Measurements from ENCODE around the gene LIN54.
A peak's percentile ranks its signal among the peaks of the same experiment; 100 is the strongest.
"Not testable (repeated sequence)": the region's sequence is repeated elsewhere in the genome, so short reads cannot be mapped to it uniquely, and the experiment has no call there.

Gene LIN54

DNA sequence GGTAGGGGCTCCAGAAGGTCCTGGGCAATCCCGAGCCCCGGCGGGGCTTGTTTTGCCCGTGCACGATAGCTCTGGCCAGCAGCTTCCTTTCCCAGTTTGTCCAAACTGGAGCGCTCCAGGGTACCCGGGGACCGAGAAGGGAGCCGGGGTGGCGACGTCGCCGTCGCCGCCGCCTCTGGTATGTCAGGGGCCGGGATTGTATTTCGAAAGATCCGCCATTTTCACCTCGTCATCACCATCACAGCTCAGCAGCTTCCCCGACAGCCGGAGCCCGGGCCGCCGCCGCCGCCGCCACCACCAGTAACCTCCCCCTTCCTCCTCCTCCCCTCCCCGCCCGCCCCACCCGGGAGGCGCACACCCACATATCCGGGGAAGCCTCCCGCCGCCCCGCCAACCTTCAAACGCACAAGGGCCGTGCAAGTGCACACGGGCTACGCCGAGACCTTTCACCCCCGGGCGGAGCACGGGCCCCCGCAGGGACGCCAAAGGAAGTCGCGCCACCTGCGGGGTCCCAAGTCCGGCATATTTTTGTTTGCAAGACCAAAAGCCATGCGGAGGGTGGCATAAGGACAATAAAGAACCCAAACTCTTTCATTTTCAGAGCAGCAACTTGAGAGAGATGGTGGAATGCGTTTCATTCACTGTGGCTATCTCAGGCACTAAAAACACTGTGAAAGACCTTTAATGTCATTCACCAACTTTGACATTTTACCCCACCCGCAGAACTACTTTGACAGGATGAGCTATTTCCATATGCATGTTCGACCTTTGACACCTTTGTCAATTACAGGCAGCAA is at the start of gene LIN54:
LIN54 (minus strand) TSS at position 302 of the 797 bp plus-strand sequence. CDS start 25,979 bp downstream, outside the sequence.
- DNase-seq (ENCODE audit: low read depth in 3 of 3) = peak; percentile 69 to 73 (median 72)

DNA sequence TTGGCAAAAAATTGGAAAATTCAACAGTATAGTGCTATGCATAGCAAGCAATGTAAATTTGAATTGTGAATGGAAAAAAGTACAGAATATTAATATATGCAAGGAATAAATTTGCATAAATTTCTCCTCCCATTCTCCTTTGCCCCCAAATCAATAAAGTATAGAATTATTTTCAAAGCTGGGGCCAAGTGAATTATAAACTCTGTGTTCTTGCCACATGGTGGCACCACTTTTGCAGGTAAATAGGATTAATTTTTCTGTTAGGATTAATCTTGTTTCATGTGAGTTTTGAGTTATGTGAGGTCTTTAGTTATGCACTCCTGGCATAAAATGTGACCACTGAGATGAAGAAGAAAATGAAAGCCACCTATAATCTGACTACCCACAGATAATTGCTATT is 44.3 kb upstream of the LIN54 start:
- DNase-seq (ENCODE audit: low read depth in 3 of 3) = no peak

DNA sequence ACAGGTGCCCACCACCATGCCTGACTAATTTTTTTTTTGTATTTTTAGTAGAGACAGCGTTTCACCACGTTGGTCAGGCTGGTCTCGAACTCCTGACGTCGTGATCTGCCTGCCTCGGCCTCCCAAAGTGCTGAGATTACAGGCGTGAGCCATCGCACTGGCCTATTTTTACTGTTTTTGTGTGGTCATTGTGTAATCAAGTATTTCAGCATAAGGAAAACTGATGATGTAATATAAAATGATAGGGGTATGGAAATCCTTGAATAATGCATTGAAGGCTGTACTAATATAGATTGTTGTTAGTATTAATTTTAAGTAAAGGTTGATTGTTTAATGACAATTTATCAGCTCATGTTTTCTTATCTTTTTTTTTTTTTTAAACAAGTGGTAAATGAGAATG is 38.2 kb upstream of the LIN54 start:
- DNase-seq (ENCODE audit: low read depth in 3 of 3) = not testable (repeated sequence)

DNA sequence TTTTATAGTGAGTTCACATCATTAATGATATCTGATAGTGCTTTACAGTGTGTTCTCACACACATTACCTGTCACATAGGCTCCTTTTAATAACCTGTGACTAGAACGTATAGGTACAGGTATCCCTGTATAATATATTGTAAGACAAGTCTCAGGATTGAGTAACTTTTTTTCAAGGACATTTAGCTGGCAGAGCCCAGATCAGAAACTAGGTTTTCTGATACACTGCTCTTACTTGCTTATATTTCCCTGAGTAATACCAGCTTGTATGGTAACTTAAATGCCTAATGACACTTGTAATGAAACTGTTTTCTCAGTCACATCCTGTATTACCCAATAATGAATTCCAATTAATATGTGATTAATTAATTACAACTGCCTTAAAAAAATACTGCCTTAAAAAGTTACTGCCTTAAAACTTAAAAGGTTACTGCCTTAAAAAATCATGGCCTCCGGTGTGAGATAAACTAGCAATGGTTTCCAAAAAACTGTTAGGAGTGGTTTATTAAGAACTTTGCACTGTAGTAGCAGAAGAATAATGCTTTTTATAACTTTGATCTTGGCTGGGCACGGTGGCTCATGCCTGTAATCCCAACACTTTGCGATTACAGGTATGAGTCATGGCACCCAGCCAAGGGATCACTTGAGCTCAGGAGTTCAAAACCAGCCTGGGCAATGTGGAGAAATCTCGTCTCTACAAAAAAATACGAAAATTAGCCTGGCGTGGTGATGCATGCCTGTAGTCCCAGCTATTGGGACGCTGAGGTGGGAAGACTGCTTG is 36.3 kb upstream of the LIN54 start:
- no peak for DNase-seq (ENCODE audit: low read depth in 3 of 3)

DNA sequence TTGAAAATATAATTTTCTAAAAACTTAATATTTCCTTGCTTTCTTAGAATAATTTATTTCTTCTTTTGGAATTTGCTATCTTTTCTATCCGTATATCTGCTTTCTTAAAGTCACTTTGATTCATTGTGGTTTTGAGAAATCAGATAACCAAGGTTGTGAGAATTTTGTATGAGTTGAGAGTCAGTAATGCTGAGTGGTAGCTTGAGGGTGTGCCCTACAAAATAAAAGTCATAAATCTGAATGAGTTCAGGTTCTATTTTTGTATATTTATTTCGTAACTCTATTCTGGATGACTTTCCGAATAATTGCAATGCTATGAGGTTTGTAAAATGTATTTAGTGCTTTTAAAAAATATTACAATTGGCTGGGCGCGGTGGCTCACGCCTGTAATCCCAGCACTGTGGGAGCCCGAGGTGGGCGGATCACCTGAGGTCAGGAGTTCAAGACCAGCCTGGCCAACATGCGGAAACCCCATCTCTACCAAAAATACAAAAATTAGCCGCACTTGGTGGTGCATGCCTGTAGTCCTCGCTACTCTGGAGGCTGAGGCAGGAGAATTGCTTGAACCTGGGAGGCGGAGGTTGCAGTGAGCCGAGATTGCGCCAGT is 33.3 kb upstream of the LIN54 start:
- no peak for DNase-seq (ENCODE audit: low read depth in 3 of 3)

DNA sequence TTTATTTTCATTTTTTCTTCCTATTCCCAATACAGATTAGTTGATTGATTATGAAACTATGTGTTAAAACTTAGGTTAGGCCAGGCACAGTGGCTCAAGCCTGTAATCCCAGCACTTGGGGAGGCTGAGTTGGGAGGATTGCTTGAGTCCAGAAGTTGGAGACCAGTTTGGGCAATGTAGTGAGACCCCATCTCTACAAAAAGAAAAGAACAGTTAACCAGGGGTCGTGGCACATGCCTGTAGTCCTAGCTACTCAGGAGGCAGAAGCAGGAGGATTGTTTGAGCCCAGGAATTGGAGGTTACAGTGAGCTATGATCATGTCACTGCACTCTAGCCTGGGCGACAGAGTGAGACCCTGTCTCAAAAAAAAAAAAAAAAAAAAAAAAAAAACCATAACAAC is 32.5 kb upstream of the LIN54 start:
- DNase-seq (ENCODE audit: low read depth in 3 of 3) = not testable (repeated sequence)

DNA sequence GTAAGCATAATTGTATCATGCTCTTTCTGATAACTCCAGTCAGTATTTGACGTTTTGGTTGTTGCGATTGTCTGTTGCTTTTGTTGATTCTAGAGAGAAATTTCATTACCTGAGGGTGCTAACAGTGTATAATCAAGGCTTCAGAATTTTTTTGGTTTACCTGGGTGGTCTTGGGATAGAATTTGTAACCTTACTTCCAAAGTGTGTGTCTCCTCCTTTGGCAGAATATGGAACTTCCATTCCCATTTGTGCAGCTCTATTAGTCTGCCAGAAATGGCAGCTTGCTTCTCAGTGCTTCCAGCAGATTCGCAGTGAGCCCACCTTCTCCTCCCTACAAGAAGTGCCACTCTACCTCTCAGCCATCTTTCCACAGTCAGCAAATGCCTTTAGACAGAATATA is 29.6 kb upstream of the LIN54 start:
- no peak for DNase-seq (ENCODE audit: low read depth in 3 of 3)

DNA sequence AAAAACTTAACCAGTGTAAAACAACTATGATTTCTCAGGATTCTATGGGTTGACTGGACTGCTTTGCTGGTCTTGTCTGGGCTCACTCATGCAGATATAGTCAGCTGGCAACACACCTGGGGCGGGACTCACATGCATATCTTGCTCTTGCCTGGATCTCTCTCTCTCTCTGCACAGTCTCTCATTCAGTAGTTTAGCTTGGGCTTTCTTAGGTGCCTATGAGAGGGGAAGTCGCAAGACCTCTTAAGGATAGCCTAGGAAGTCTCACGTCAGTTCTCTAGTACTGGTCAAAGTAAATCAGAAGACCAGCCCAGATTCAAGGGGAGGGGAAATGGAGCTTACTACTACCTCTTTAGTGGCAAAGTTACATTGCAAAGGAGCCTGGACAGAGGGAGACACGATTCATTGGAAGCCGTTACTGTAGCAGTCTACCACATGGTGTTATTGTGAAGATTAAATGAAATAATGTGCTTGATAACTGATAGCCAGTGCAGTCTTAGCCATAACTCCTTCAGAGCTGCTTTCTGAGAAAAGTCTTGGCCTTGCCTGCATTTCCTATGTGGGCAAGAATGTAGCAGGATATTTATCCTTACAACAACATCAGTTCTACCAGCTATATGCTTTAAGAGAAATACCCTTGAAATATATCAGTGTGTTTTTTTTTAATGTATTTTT is 26.5 kb upstream of the LIN54 start:
- DNase-seq (ENCODE audit: low read depth in 3 of 3) = no peak

DNA sequence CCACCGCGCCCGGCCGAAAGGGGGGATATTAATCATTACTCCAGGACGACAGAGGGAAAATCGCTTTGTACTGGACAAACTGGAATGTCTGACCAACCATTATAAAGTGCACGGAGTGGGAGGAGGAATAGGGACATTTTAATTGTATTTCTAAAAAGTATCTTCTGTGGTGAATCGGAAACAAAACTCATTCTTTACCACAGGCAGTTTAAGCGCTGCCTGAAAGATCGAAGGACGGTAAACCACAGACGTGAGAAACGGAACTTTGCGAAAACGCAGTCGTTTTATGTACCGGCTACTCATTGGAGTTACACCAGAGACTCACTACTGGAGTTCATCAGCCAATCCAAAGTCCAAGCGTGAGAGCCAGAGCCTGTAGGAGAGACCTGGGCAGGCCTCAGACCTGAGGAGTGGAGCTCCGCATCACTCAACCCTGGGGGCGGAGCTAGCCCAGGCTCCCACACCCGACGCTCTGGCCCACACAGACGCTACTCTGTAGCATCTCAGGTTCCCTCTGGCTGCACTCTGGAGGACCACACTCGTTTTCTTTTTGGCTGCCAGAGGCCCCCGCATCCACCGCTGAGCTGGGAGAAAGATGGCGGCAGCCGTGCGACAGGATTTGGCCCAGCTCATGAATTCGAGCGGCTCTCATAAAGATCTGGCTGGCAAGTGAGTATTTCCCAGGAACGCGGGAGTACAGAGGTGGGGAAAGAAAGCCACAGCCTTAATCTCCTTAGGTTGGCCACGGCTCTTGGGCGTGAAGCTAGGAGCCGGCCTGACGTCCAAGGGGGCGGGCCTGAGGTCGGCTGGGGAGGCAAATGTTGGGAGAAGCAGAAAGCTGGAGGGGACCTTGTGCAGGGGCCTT is 24.2 kb upstream of the LIN54 start, which contains the start of gene COPS4:
COPS4 (plus strand) TSS at position 554 of the 865 bp plus-strand sequence; CDS start at position 596, 42 bp downstream.
- DNase-seq (ENCODE audit: low read depth in 3 of 3) = peak; percentile 91 to 96 (median 93)

DNA sequence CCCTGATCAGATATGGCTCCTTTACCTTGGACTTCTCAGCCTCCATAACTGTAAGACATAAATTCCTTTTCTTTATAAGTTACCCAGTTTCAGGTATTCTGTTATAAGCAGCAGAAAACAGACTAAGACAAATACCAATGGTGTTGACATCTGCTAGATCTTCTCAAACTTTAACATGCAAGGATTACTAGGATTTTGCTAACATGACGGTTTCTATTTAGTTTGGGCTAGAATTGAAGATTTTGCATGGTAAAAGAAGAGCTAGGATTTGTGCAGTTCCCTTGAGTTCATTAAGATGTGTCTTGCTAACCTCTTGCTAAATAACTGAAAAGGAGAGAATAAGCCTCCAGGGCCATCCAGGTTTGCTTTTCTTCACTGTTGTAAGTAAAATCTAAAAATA is 19.1 kb upstream of the LIN54 start:
- DNase-seq (ENCODE audit: low read depth in 3 of 3) = no peak

DNA sequence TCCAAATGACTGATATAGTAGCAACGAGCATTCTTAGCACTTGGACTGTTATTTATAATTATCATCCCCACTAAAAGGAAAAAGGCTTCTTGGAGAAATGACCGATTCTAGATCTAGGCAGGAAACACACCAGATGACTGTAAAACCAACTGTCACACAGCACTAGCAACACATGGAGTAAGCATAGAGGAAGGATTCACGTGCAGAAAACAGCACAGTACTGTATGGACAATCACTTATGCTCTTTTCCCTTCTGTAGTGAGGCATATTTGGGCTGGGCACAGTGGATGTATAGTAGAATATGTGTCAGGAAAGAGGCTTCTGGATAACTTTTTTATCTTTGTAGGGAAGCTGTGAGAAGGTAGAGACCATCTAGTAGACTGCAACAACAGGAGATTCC is 18.4 kb upstream of the LIN54 start:
- no peak for DNase-seq (ENCODE audit: low read depth in 3 of 3)

DNA sequence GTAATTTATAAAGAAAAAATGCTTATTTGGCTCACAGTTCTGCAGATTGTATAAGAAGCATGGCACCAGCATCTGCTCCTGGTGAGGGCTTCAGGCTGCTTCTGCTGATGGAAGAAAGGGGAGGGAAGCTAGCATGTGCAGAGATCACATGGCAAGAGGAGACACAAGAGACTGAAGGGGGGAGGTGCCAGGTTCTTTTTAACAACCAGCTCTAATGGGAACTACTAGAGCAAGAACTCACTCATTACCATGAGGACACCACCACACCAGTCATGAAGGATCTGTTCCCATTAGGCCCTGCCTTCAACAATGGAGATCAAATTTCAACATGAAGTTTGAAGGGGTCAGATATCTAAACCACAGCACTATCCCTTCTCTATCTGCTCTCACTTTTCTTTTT is 14.9 kb upstream of the LIN54 start:
- DNase-seq (ENCODE audit: low read depth in 3 of 3) = no peak

DNA sequence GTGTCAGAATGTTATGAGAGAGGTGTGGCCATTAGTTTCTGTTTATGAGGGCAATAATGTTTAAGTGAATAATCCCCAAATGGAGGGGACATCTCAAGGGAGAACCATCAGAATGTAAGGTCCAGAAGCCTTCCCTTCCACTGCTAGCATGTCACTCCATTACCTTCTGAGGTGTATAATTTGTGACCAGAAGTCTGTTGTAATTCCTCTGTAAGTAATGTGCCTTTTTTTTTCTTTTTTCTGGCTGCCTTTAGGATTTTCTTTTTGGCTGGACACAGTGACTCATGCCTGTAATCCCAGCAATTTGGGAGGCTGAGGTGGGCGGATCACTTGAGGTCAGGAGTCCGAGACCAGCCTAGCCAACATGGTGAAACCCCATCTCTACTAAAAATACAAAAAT is 13.6 kb upstream of the LIN54 start:
- DNase-seq (ENCODE audit: low read depth in 3 of 3) = no peak

DNA sequence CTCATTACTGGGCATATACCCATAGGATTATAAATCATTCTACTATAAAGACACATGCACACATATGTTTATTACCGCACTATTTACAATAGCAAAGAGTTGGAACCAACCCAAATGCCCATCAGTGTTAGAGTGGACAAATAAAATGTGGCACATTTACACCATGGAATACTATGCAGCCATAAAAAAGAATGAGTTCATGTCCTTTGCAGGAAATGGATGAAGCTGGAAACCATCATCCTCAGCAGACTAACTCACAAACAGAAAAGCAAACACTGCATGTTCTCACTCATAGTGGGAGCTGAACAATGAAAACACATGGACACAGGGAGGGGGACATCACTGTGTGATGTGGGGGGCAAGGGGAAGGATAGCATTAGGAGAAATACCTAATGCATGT is 13.0 kb upstream of the LIN54 start:
- not testable (repeated sequence) for DNase-seq (ENCODE audit: low read depth in 3 of 3)

DNA sequence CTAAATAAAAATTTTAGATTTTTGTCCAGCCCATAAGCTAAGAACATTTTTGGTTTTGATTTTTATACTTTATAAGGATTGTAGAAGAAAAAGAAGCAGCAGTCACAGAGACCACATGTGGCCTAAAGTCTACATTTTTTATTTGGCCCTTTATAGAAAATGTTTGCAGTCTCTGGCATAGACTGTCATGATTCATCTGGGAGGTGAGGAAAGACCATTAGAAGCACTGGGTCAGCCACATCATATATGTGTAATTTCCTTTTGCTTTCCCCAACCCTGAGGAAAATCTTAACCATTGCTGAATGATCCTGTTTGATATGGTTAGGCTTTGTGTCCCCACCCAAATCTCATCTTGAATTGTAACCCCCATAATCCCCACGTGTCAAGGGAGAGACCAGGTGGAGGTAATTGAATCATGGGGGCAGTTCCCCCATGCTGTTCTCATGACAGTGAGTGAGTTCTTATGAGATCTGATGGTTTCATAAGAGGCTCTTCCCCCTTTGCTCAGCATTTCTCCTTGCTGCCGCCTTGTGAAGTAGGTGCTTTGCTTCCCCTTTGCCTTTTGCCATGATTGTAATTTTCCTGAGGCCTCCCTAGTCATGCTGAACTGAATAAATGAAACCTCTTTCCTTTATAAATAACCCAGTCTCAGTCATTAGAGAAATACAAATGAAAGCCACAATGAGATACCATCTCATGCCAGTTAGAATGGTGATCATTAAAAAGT is 12.3 kb upstream of the LIN54 start:
- DNase-seq (ENCODE audit: low read depth in 3 of 3) = no peak

DNA sequence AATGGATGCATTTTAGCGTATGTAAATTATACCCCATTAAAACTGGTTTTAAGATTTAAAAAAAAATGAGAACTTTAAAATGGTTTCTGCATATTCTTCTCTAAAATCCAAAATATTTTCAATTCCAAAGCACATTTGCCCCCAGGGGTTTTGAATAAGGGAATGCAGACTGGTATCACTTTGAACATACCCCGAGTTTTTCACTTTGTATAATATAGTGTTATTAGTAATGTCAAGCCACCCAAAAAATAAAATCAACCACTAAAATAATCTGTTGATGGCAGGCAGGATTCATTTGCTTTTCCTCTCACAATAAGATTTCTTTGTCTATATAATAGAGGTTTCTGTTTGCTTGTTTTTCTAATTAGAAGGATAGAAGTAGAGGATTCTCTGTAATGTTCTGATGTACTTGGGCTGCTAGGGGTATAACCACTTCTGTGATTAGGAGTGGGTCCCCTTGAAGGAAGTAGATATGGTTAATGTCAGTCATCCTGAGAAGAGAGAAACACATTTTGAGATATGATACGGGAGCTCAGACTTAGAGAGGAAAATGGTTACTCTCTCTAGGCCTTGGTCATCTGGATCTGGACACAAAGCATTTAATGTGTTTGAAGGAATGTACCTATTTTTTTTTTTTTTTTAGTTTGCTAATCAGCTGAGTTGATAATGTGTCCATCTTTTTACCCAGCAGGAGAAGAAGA is 9.3 kb upstream of the LIN54 start:
- DNase-seq (ENCODE audit: low read depth in 3 of 3) = no peak

DNA sequence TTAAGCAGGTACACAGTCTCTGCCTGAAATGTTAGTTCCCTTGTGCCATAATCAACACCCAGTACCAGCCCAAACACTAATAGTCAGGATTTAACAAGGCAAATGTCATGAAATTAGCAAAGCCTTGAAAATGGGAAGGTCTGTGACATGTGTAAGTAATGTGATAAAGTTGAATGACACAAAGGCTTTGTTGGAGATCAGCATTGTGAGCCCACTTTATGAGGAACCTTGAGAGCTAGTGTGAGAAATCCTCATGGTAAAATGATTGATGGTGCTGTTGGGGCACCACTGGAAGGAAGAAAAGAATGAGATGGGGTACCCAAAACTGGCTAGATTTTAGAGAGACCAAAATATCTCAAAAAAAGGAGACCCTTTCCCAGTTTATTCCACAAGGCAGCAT is 3.3 kb upstream of the LIN54 start:
- DNase-seq (ENCODE audit: low read depth in 3 of 3) = no peak

DNA sequence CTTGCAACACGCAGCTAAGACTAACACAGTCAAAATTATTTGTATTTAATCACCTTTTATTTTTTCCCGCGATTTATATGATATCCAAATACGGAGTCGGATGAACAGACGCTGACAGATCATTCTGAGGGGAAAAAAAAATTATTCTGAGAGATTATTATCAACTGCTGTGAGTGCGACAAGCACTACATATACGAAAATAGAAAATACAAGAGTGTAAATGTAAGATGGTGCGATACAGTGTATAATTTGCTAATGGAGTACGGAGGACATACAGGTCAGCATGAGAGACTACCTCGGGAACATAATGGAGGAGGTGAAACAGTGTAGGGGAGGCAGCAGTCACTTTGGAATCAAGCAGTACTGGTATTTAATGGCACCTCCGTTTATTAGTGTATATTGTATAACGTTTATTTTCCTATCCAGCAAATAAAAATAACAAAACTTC is 2.8 kb upstream of the LIN54 start:
- DNase-seq (ENCODE audit: low read depth in 3 of 3) = no peak

DNA sequence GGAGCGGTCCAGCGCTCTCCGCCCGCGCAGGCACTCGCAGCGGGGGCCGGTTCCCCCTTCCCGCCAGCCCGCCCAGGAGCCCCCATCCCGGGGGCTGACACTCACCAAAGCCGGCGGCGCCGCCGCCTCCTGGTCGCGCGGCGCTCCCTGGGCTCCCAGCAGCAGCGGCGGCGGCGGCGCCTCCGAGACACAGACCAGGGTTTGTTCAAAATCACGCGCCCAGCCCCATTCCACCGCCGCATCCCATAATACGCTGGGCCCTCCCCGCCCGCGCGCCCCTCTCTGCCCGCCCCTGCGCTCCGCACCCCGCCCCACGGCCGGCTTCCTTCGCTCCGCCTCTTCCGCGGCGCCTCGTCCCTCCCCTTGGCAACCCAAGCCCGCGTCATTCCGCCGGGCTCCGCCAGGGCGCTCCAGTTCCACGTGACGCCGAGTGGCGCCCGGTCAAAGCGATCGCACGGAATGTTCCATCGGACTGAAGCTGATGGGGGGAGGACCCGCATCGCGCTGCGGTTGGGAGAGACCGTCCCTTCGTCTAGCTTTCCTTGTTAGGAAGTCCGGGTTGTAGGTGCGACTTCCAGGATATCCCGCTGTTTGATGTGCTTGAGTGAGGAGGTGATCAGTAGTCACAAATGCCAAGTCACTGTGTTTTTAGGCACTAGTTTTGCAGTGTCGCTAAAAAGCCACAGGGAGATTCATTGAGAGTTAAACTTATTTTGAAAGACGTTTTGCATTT is 2.2 kb upstream of the LIN54 start:
- peak; percentile 95 for DNase-seq (ENCODE audit: low read depth in 3 of 3)
